ENCODE measurements around the gene ZSWIM4. TPM values are rescaled to one million over a fixed set of nuclear protein-coding genes. Genes with fewer than 3 reads are reported as not detected.
"Not testable (repeated sequence)": the region's sequence is repeated elsewhere in the genome, so short reads cannot be mapped to it uniquely, and the experiment has no call there.

The ZSWIM4 gene
- total and polyA plus RNA-seq, 4 experiments from 2014 or later, result 0.33 to 6.6 (median 4.0) TPM

DNA sequence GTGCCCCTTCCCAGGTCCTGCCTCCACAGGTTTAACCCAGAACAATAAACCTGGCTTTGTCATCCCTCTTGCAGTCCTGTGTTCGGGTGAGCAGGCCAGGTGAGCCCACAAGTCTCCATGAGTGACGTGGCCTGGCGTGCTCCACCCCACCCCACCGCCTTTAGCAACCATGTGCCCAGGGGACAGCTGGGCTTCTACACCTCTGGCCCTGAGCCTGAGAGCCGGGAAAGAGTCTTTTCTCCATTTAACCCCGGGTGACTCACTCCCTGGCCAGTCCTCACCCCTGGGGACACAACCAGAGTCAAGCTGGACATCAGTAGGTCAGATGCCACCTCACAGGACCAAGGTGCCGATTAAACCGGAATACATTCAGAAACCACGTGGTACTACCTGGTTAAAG is 16.8 kb upstream of the ZSWIM4 start:
- intact Hi-C loops (cut with micrococcal nuclease), result no loop called here
- no peaks in the 10 kb centered on the region for H3K27me3 Mint-ChIP-seq
- no peak overlapping the region for H3K27ac ChIP-seq (ENCODE audit: low read depth, low read length)
- H3K36me3 Mint-ChIP-seq, result peaks cover 6 to 44% of the 10 kb centered on the region in 2 donors
- ChIA-PET POLR2A (ENCODE audit: partially characterized antibody) (interaction anchor here (2.0 to 2.3 kb wide), 2 partner anchors 17 to 30 kb away, joined by 6 to 8 read pairs; partner anchors contain the start of gene ZSWIM4), CTCF (ENCODE audit: partially characterized antibody) (interaction anchor here (2.7 kb wide), 1 partner anchor 84 kb away, joined by 12 read pairs; no protein-coding TSS in a partner anchor)
- H3K4me1 ChIP-seq (ENCODE audit: insufficient read depth, low read length), result peaks cover 23% of the 10 kb centered on the region
- H3K36me3 ChIP-seq (ENCODE audit: insufficient read depth, low read length), result peaks cover 23% of the 10 kb centered on the region
- peak overlapping the region in 2 of 7 donors; percentile 36 to 42 for H3K27ac Mint-ChIP-seq
- H3K4me3 Mint-ChIP-seq, result peak overlapping the region in 1 of 8 donors; percentile 20
- no peaks in the 10 kb centered on the region for H3K27me3 ChIP-seq (ENCODE audit: insufficient read depth, low read length)
- no peak overlapping the region for H3K4me3 ChIP-seq (ENCODE audit: low read length in 2 of 2)
- no peaks in the 10 kb centered on the region for H3K9me3 Mint-ChIP-seq
- H3K9me3 ChIP-seq (ENCODE audit: control insufficient read depth in 1 of 2, low read length in 2 of 2), result no peaks in the 10 kb centered on the region
- DNase-seq, result no peak
- H3K4me1 Mint-ChIP-seq, result peaks cover 14 to 38% (median 25%) of the 10 kb centered on the region in 4 donors

DNA sequence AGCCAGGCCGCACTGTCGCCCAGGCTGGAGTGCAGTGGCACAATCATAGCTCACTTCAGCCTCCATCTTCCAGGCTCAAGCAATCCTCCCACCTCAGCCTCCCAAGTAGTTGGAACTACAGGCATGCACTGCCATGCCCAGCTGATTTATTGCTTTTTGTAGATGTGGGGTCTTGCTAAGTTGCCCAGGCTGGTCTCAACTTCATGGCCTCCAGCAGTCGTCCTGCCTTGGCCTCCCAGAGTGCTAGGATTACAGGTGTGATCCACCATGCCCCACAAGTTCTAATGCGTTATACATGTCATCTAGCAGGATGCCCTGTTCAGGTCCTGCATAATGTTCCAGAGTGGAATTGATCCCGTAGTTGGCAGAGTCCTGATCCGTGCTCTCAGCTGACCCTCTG is 16.4 kb upstream of the ZSWIM4 start:
- peaks cover 6 to 44% of the 10 kb centered on the region in 2 donors for H3K36me3 Mint-ChIP-seq
- intact Hi-C loops (cut with micrococcal nuclease), result no loop called here
- no peaks in the 10 kb centered on the region for H3K9me3 ChIP-seq (ENCODE audit: control insufficient read depth in 1 of 2, low read length in 2 of 2)
- H3K4me1 ChIP-seq (ENCODE audit: insufficient read depth, low read length), result peaks cover 23% of the 10 kb centered on the region
- peaks cover 14 to 41% (median 25%) of the 10 kb centered on the region in 4 donors for H3K4me1 Mint-ChIP-seq
- no peak overlapping the region for H3K4me3 Mint-ChIP-seq
- no peak overlapping the region for H3K27ac ChIP-seq (ENCODE audit: low read depth, low read length)
- CTCF ChIA-PET (ENCODE audit: partially characterized antibody), result interaction anchor here (0.5 to 2.7 kb wide), 3 partner anchors 84 to 100 kb away, joined by 3 to 12 read pairs (median 3); no protein-coding TSS in a partner anchor
- no peaks in the 10 kb centered on the region for H3K27me3 ChIP-seq (ENCODE audit: insufficient read depth, low read length)
- H3K9me3 Mint-ChIP-seq, result no peaks in the 10 kb centered on the region
- no peak for DNase-seq
- POLR2A ChIA-PET (ENCODE audit: partially characterized antibody), result interaction anchor here (0.5 to 2.3 kb wide), 3 partner anchors 9 to 31 kb away, joined by 4 to 8 read pairs (median 6); partner anchors contain the start of gene ZSWIM4
- no peak overlapping the region for H3K4me3 ChIP-seq (ENCODE audit: low read length in 2 of 2)
- peak overlapping the region in 5 of 7 donors; percentile 2 to 57 (median 31) for H3K27ac Mint-ChIP-seq
- peaks cover 23% of the 10 kb centered on the region for H3K36me3 ChIP-seq (ENCODE audit: insufficient read depth, low read length)
- no peaks in the 10 kb centered on the region for H3K27me3 Mint-ChIP-seq

DNA sequence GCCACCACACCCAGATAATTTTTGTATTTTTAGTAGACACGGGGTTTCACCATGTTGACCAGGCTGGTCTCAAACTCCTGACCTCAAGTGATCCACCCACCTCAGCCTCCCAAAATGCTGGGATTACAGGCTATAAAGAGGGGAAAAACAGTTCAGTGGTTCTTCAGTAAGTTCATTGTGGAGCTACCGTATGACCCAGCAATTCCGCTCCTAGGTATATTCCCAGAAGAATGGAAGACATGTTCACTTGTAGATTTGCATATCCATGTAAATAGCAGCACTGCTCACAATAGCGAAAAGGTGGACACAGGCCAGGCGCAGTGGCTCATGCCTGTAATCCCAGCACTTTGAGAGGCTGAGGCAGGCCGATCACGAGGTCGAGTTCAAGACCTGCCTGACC is 15.4 kb upstream of the ZSWIM4 start:
- ChIA-PET CTCF (ENCODE audit: partially characterized antibody) (interaction anchor here (1.0 to 2.7 kb wide), 2 partner anchors 83 to 91 kb away, joined by 3 to 12 read pairs; no protein-coding TSS in a partner anchor), POLR2A (ENCODE audit: partially characterized antibody) (interaction anchor here (2.0 to 2.3 kb wide), 2 partner anchors 15 to 32 kb away, joined by 6 to 8 read pairs; partner anchors contain the start of gene ZSWIM4)
- H3K36me3 Mint-ChIP-seq, result peaks cover 6 to 38% of the 10 kb centered on the region in 2 donors
- H3K27ac ChIP-seq (ENCODE audit: low read depth, low read length); intact Hi-C loops (cut with micrococcal nuclease); H3K27me3 Mint-ChIP-seq; DNase-seq; H3K9me3 ChIP-seq (ENCODE audit: control insufficient read depth in 1 of 2, low read length in 2 of 2); H3K9me3 Mint-ChIP-seq; H3K4me3 Mint-ChIP-seq; H3K27me3 ChIP-seq (ENCODE audit: insufficient read depth, low read length); H3K4me3 ChIP-seq (ENCODE audit: low read length in 2 of 2): not testable (repeated sequence)
- peaks cover 10 to 34% (median 23%) of the 10 kb centered on the region in 4 donors for H3K4me1 Mint-ChIP-seq
- H3K4me1 ChIP-seq (ENCODE audit: insufficient read depth, low read length), result peaks cover 28% of the 10 kb centered on the region
- H3K36me3 ChIP-seq (ENCODE audit: insufficient read depth, low read length), result peaks cover 23% of the 10 kb centered on the region
- peak overlapping the region in 1 of 7 donors; percentile 78 for H3K27ac Mint-ChIP-seq

DNA sequence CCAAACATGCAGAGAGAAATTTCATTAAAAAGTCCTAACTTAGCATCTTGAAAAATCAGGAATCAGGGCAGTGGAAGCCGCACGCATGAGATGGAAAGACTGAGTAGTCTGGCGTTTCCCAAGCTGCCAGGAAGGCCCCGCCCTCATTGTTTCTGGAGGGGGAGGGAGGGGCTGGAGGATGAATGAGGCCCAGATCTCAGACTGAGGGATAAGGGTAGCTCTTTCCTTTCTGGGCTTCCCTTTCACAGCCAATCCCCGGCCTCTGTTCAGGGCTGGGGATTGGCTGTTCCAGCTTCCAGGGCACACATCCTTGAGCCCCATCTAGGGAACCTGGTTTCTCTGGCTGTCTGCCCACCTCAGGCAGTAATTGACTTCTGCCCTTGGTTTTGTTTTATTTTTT is 13.7 kb upstream of the ZSWIM4 start:
- Mint-ChIP-seq H3K4me3 (no peak overlapping the region), H3K4me1 (peaks cover 5 to 24% (median 15%) of the 10 kb centered on the region in 4 donors), H3K27ac (peak overlapping the region in 1 of 7 donors; percentile 70), H3K27me3 (no peaks in the 10 kb centered on the region), H3K36me3 (peaks cover 3 to 23% of the 10 kb centered on the region in 2 donors), H3K9me3 (no peaks in the 10 kb centered on the region)
- no peak overlapping the region for H3K27ac ChIP-seq (ENCODE audit: low read depth, low read length)
- peaks cover 19% of the 10 kb centered on the region for H3K4me1 ChIP-seq (ENCODE audit: insufficient read depth, low read length)
- H3K9me3 ChIP-seq (ENCODE audit: control insufficient read depth in 1 of 2, low read length in 2 of 2), result no peaks in the 10 kb centered on the region
- ChIA-PET CTCF (ENCODE audit: partially characterized antibody) (interaction anchor here (10.8 kb wide), 1 partner anchor 80 kb away, joined by 307 read pairs; no protein-coding TSS in a partner anchor), POLR2A (ENCODE audit: partially characterized antibody) (interaction anchor here (0.6 to 0.7 kb wide), 4 partner anchors 16 to 94 kb away, joined by 3 to 6 read pairs (median 4); no protein-coding TSS in a partner anchor)
- intact Hi-C loops (cut with micrococcal nuclease), result no loop called here
- H3K36me3 ChIP-seq (ENCODE audit: insufficient read depth, low read length), result peaks cover 23% of the 10 kb centered on the region
- no peaks in the 10 kb centered on the region for H3K27me3 ChIP-seq (ENCODE audit: insufficient read depth, low read length)
- no peak for DNase-seq
- H3K4me3 ChIP-seq (ENCODE audit: low read length in 2 of 2), result no peak overlapping the region

DNA sequence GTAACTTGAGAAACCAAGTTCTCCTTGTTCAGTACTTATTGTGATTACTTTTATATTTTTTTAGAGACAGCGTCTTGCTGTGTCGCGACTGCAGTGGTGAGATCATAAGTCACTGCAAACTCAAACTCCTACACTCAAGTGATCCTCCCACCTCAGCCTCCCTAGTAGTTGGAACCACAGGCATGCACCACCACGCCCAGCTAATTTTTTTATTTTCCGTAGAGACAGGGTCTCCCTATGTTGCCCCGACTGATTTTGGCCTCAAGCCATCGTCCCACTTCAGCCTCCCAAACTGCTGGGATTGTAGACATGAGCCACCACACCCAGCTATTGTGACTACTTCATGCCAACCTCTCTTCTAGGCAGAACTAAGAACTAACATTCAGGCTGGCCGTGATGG is 12.7 kb upstream of the ZSWIM4 start:
- Mint-ChIP-seq H3K4me3 (peak overlapping the region in 1 of 8 donors; percentile 36), H3K9me3 (no peaks in the 10 kb centered on the region), H3K27ac (peak overlapping the region in 5 of 7 donors; percentile 12 to 62 (median 52)), H3K27me3 (no peaks in the 10 kb centered on the region), H3K36me3 (peaks cover 0 to 20% of the 10 kb centered on the region in 2 donors), H3K4me1 (peaks cover 4 to 24% (median 15%) of the 10 kb centered on the region in 4 donors)
- CTCF ChIA-PET (ENCODE audit: partially characterized antibody), result interaction anchor here (0.6 to 10.8 kb wide), 3 partner anchors 55 to 79 kb away, joined by 3 to 307 read pairs (median 3); no protein-coding TSS in a partner anchor
- Histone ChIP-seq H3K36me3 (ENCODE audit: insufficient read depth, low read length) (peaks cover 19% of the 10 kb centered on the region), H3K9me3 (ENCODE audit: control insufficient read depth in 1 of 2, low read length in 2 of 2) (no peaks in the 10 kb centered on the region), H3K4me3 (ENCODE audit: low read length in 2 of 2) (no peak overlapping the region), H3K27ac (ENCODE audit: low read depth, low read length) (no peak overlapping the region), H3K4me1 (ENCODE audit: insufficient read depth, low read length) (peaks cover 19% of the 10 kb centered on the region), H3K27me3 (ENCODE audit: insufficient read depth, low read length) (no peaks in the 10 kb centered on the region)
- intact Hi-C loops (cut with micrococcal nuclease), result no loop called here
- no peak for DNase-seq
- POLR2A ChIA-PET (ENCODE audit: partially characterized antibody), result interaction anchor here (1.3 to 8.4 kb wide), 3 partner anchors 57 to 80 kb away, joined by 3 to 153 read pairs (median 3); no protein-coding TSS in a partner anchor

DNA sequence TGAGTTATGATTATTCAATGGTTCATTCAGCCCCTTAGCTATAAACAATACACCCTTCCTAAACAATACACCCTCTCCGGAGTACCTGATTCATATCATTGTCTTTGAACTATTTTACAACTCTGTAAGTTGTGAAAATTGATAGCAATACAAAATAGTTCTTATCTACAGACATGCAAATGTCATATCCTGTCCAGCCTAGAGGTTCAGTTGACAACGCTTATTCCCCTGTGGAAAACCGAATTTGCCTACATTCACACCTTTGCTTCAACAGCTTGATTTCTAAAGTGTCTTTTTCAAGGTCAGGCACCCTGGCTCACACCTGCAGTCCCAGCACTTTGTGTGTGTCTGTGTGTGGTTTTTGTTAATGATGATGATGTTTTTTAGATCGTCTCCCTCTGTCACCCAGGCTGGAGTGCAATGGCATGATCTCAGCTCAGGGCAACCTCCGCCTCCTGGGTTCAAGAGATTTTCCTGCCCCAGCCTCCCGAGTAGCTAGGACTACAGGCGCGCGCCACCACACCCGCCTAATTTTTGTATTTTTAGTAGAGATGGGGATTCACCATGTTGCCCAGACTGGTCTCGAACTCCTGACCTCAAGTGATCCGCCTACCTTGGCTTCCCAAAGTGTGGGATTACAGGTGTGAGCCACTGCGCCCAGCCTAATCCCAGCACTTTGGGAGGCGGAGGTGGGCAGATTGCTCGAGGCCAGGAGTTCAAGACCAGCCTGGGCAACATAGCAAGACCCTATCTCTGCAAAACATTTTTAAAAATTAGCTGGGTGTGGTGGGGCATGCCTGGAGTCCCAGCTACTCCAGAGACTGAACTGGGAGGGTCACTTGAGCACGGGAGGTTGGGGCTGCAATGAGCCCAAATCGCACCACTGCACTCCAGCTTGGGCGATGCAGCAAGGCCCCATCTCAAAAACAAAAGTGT is 11.4 kb upstream of the ZSWIM4 start:
- Mint-ChIP-seq H3K9me3 (no peaks in the 10 kb centered on the region), H3K27me3 (no peaks in the 10 kb centered on the region), H3K4me3 (no peak overlapping the region), H3K36me3 (peaks cover 0 to 7% of the 10 kb centered on the region in 2 donors), H3K4me1 (peaks cover 8 to 31% (median 19%) of the 10 kb centered on the region in 4 donors), H3K27ac (no peak overlapping the region)
- H3K4me3 ChIP-seq (ENCODE audit: low read length in 2 of 2), result no peak overlapping the region
- intact Hi-C loops (cut with micrococcal nuclease), result no loop called here
- ChIA-PET POLR2A (ENCODE audit: partially characterized antibody) (interaction anchor here (1.0 to 8.4 kb wide), 8 partner anchors 9 to 78 kb away, joined by 3 to 153 read pairs (median 5); partner anchors contain the start of gene ZSWIM4), CTCF (ENCODE audit: partially characterized antibody) (interaction anchor here (0.6 to 10.8 kb wide), 22 partner anchors 9 to 348 kb away, joined by 3 to 307 read pairs (median 4); partner anchors contain the start of genes C19orf53 and MRI1)
- H3K4me1 ChIP-seq (ENCODE audit: insufficient read depth, low read length), result peaks cover 32% of the 10 kb centered on the region
- no peak overlapping the region for H3K27ac ChIP-seq (ENCODE audit: low read depth, low read length)
- DNase-seq, result no peak
- peaks cover 6% of the 10 kb centered on the region for H3K36me3 ChIP-seq (ENCODE audit: insufficient read depth, low read length)
- H3K9me3 ChIP-seq (ENCODE audit: control insufficient read depth in 1 of 2, low read length in 2 of 2), result no peaks in the 10 kb centered on the region
- no peaks in the 10 kb centered on the region for H3K27me3 ChIP-seq (ENCODE audit: insufficient read depth, low read length)

All from CD4-positive, alpha-beta memory T cell (primary cell).